GM13977 (cell line): ENCODE results near the gene DNAAF3.
"Not testable (repeated sequence)": the region's sequence is repeated elsewhere in the genome, so short reads cannot be mapped to it uniquely, and the experiment has no call there.

Experiments used
- DNase-seq: peaks from one replicate; pipeline ENCODE4 v3.0.0; 2012; ENCODE audit warnings: low spot score
- in situ Hi-C: fragments of 300-500 bp; cut with MboI; formaldehyde crosslinking; loops from one replicate; pipeline ENCODE4 v1.12.0; 2022; ENCODE audit warnings: low sequenced_read_pairs, low pct_unique_long_range_greater_than_20kb, mixed read lengths, inconsistent platforms; ENCODE audit not compliant: unreplicated experiment
- TF ChIP-seq, protein P1 (sequence below): IDR thresholded peaks from 2 replicates; pipeline ENCODE4 v1.5.1; 2012; ENCODE audit warnings: mild to moderate bottlenecking, control low read depth; ENCODE audit not compliant: insufficient read depth; ENCODE audit errors: extremely low read depth, missing control alignments

Gene DNAAF3

DNA sequence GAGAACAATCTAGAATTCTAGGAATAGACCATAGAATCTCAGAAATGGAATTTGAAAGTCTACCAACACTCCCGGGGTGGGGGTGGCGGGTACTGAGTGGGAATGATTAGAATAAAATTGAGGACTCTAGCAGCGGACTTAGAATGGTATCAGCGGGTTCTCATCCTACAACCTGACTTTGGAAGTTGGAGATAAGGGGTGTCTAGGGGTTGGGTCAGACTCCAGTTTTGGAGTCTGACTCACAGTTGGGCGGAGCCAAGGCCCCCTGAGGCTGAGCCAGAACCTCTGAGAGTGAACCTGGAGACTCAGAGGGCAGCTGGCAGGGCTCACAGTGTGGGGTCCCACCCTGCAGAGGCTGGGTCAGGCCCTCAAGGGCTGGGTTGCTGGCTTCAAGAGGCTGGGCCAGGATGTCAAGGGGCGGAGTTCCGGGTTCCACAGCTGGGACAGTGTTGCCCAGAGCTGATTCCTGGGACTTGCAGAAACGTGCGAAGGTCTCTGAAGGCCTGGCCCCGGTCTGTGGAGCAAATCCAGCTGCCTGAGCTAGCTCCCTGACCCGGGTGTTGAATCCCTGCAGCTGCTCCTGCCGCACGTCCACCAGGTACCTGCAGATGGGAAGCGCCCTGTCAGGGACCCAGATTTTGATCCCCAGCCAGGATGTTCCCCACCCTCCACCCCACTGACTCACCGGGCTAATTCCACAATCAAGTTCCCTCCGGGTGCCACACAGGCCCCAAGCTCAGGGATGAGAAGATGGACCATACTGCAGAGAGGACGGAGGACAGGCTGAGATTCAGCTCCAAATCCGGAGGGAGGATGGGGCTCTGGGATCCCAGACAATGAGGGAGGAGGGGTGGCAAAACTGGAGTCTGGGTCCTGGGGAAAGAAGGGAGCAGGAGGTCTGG, 7.3 kb downstream of the DNAAF3 start:
- DNase-seq: no peak
- TF ChIP-seq, protein P1, sequence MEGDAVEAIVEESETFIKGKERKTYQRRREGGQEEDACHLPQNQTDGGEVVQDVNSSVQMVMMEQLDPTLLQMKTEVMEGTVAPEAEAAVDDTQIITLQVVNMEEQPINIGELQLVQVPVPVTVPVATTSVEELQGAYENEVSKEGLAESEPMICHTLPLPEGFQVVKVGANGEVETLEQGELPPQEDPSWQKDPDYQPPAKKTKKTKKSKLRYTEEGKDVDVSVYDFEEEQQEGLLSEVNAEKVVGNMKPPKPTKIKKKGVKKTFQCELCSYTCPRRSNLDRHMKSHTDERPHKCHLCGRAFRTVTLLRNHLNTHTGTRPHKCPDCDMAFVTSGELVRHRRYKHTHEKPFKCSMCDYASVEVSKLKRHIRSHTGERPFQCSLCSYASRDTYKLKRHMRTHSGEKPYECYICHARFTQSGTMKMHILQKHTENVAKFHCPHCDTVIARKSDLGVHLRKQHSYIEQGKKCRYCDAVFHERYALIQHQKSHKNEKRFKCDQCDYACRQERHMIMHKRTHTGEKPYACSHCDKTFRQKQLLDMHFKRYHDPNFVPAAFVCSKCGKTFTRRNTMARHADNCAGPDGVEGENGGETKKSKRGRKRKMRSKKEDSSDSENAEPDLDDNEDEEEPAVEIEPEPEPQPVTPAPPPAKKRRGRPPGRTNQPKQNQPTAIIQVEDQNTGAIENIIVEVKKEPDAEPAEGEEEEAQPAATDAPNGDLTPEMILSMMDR: no peak
- in situ Hi-C loops: no loop called here

DNA sequence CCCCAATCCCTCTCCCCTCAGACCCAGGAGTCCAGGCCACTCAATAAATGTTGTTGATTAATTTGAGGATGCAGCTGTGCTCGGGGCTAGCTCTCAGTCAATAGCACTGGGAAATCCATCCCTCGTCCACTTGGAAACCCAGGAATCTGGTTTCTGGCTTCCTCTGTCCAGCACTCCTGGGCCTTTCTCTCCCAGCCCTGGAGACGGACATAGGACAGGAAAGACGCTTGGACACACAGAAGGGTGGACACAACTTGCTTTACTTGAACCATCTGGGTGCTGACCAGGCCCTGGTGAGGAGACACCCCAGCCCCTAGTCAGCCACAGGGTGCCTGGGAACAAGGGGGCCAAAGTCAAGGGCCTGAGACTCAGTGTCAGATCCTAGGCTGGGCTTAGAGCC, 8.0 kb downstream of the DNAAF3 start:
- in situ Hi-C loops: no loop called here
- TF ChIP-seq, protein P1: no peak
- DNase-seq: no peak

DNA sequence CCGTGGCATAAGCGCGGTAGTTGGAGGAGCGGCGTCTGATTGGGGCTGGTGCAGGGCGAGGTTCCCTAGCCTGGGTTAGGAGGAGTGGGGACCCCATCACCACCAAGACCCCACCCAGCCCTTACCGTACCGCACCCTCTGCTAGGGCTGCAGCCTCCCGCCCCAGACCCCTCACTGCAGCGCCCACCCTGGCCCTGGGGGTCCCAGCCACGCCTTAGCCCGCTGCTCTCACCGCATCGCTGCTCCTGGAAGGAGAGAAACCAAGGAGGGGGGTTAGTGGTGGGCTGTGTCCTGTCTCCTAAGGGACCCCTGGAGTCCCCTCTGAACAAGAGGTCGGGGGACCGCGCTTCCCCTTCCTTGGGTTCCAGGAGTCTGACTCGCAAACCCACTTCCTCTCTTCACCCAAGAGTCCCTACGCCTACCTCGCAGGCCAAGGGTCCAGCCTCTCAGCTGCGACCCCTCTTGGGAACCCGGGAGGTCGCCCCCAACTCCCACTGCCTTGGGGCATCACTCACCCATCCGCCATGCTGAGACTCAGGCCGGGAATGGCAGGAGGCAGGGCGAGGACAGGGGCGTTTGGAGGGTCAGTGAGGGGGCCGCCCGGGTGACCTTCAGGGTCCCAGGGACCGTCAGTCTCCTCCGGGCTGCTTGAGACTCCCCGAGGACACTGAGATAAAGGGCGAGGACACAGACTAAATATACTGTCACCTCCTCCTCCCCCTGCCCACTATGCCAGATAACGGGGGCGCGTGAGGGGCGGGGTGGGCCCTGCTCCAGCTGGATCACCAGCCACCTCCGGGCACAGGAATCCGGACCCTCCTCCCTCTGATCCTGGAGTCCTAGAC, 9.1 kb downstream of the DNAAF3 start, which contains the start of gene TNNI3:
TNNI3 (minus strand) TSS at position 669 of the 845 bp plus-strand sequence; CDS start at position 526, 143 bp downstream.
- in situ Hi-C loops: no loop called here
- no peak for DNase-seq
- TF ChIP-seq, protein P1: no peak

DNA sequence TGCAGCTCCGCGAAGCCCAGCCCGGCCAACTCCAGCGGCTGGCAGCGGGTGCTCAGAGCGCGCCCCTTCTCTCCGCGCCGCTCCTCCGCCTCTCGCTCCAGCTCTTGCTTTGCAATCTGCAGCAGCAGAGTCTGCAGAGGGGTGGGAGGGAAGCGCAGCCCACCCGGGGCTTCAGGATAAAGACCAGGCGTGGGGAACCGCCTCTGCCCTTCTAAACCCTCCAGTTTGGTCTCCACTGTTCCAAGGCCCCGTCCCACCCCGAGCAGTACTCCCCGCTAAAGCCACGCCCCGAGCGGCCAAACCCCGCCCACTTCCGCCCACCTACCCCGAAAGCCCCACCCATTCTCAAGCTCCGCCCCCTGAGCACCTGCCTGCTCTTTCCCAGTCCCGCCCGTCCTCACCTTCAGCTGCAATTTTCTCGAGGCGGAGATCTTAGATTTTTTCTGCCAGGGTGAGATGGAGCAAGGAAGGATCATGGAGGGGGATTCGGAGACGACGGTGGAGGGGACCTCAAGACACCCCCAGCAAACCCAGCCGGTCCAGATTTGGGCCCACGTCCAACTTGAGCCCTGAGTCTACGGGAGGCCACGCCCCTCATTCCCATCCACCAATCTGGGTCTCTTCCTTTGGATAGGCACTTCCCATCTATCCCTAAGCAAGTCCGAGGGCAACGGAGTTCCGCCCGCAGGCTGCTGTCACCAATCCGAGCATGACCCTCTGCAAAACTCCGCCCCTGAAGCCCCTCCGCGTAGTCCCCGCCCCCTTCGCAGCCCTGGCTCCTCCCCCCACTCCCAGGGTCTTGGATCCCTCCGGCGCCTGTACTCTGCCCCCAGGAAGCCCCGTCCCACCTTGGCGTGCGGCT, 10.0 kb downstream of the DNAAF3 start:
- DNase-seq: peak; percentile 72
- in situ Hi-C loops: no loop called here
- TF ChIP-seq, protein P1: no peak

DNA sequence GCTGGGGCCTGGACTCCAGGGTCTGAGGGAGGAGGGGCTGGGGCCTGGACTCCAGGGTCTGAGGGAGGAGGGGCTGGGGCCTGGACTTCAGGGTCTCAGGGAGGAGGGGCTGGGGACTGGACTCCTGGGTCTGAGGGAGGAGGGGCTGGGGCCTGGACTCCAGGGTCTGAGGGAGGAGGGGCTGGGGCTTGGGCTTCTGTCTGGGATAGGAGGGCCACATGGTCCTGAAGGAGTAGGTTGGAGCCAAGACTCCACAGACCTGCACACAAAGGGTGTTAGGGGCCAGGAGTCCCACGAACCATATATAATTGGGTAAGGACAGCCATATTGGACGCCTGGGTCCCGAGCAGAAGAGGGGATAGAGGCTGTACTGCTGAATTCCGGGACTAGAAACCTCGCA, 10.6 kb downstream of the DNAAF3 start:
- in situ Hi-C loops, DNase-seq: not testable (repeated sequence)

DNA sequence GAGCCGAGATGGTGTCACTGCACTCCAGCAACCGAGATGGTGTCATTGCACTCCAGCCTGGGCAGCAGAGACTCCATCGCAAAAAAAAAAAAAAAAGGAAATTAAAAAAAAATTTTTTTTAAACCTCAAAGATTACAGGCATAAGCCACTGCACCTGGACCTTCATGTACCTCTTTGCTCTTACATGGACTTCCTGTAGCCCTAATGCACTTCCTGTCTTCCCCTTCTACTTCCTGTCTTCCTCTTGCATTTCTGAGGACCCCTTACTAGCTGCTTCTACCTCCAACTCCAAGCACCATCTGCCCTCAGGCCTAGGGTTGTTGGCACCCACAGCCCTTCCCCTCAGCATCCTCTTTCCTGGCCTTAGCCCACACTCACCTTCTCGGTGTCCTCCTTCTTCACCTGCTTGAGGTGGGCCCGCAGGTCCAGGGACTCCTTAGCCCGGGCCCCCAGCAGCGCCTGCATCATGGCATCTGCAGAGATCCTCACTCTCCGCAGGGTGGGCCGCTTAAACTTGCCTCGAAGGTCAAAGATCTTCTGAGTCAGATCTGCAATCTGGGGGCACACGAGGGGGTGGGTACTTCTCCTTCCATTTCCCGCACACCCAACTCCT, 12.7 kb downstream of the DNAAF3 start:
- in situ Hi-C loops: no loop called here

More for the DNA sequence above, 12.7 kb downstream of the DNAAF3 start:
- no peak for DNase-seq
- TF ChIP-seq, protein P1: no peak
